GM19397 (cell line): ENCODE results near the gene GMPS.
"Not testable (repeated sequence)": the region's sequence is repeated elsewhere in the genome, so short reads cannot be mapped to it uniquely, and the experiment has no call there.

Source experiments
- ATAC-seq: cut with Tn5 transposase; IDR thresholded peaks from one replicate; pipeline ENCODE4 v1.9.1; 2021; ENCODE audit warnings: mild to moderate bottlenecking, moderate library complexity; ENCODE audit not compliant: unreplicated experiment

Gene GMPS

DNA sequence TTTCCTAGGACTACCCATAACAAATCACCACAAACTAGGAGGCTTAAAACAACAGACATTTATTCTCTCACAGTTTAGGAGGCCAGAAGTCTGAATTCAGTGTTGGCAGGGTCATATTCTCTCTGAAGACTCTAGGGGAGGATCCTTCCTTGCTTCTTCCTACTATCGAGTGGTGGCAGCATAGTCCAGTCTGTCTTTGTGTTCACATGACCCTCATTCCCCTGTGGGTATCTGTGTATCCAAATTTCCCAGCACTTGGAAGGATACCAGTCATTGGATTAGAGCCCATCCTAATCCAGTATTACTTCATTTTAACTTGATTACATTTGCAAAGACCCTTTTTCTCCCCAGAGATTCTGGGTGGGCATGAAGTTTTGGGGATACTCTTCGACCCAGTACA, 63.8 kb downstream of the GMPS start:
- ATAC-seq = no peak

DNA sequence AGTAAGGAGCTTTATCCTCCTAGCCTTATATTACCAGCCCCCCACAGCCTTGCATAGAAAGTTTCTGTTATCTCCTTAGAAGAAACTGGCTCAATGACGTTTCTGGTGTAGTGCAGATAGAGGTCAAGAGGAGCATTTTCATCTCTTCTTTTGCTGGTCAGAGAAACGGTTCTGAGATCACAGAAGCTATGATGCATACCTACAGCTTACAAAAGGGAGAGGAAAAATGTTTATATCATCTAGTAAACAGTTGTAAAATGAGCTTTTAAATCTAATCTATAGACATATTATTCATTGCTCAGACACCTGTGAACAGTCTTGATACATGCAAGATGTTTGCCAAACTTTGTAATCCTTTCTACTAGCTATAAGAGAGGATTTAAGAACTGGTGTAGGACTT, 68.0 kb downstream of the GMPS start:
- ATAC-seq = no peak

DNA sequence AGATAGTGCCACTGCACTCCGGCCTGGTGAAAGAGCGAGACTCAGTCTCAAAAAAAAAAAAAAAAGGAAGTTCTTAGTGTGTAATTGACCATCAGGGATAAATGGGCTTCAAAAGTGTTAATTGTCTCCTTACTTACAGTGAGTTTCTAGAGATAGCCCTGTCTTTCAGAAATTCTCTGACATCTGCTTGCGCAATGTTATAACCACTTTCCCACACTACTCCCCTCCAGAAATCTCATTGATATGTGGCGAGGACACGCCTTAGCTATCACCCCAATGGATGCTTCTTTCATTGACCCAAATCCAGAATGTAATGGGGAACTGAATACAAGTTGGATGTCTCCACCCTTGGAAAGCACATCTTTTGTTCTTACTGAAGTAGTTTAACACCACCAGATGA, 70.9 kb downstream of the GMPS start:
- no peak for ATAC-seq

DNA sequence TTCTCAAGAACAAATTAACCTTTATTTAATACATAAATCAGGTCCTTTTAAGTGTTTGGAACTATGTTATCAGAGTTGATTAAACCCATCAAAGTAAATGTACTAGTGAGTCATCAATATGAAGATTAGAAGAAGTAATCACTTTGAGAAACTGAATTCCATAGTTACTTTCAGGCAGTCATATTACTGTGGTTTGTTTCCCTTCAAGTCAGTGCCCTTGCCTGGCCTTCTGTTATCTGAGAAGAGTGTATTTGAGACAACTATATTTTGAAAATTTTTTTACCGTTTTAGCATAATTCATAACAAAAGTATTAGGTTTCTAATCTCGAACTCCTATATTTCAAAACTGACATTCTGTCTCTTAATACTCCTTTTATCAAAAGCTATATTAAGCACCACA, 73.6 kb downstream of the GMPS start:
- ATAC-seq = no peak

DNA sequence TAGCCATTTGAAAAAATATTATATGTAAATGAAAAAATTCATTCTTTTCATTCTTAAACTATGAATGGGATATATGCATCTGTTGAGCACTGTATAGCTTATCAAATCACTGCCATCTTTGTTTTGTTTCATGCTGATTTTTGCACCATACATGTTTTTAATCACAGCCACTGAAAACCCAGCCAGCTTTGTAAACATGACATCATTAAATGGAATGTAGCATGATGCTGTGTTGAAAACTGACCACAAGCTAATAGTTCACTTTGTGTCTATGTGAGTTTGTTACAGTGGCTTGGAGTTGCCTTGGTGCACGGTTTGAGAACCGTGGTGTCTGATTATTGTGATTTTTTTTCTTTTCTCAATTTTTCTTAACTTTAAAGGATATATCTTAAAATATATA, 75.7 kb downstream of the GMPS start:
- ATAC-seq = no peak

DNA sequence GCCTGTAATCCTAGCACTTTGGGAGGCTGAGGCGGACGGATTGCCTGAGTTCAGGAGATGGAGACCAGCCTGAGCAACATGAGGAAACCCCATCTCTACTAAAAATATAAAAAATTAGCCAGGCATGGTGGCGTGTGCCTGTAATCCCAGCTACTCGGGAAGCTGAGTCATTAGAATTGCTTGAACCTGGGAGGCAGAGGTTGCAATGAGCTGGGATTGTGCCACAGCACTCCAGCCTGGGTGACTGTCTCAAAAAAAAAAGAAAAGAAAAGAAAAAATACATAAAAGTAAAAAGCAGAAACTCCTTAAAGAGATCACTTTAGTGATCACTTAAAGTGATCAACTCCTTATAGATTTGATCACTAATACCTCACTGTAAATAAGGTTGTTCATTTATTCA, 78.0 kb downstream of the GMPS start:
- ATAC-seq = no peak

DNA sequence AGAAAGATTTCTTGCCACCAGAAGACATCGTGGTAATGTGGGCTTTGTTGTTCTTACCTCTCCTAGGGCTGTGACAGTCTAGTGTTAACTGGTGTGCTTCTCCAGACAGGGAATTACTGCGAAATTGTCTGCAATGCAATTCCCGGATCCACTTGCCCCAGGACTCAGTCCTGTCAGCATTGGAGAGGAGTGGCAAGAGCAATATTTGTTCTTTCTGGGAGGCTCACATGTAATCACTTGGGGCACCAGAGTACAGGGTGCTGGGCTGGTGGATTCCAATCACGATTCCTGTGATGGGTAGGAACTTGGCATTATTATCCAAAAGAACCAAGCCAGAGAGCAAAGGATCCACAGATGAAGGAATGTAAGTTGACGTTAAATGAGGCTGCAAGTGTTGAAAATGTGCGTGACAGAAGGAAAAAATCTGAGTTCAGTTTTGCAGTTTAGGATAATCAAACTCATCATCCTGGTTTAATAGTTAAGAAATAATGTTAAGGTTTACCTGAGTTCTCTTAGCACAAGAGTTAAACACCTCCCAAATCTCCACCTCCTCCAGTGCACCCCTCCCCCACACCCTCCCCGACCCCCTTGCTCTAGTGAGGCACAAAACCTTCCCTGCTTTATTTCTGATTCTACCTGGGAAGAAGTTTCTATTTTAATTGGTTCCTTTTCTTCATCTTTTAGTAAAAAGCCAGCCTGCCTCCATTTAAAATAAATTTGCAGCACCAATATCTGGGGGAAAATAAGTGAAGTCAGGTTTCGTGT, 79.2 kb downstream of the GMPS start:
- ATAC-seq = no peak

DNA sequence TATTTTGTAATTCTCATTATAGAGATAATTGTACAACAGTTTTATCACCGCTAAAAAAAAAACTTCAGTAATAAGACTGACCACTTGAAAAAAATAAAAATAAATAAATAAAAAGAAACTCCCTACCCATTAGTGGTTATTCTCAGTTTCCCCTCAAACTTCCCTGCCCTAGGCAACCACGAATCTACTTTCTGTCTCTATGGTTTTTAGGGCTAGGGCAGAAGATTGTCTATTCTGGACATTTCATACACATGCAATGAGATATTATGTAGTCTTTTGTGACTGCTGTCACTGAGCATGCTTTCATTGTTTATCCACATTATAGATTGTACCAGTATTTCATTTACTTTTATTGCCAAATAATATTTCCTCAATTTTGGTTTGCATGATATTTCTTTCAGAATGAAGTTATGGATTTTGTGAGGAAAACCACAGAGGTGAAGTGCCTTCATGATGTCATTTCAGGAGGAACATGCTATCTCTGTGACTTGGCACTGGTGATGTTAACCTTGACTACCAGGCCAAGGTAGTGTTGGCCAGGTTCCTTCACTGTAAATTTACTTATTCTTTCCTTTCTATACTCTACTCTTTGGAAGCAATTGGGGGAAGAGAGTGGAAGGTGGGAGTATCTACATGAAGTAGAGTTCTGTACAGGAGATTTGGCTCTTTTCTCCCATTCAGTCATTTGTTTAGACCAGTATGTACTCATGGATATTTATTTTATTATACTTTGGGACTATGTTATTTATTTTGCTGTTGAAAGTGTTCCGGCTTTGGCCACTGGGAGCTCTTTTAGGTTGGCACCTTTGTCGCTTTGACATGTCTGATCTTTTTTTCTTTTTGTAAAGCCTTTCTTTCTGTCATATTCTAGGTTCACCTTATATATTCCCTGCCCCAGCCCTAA, 86.3 kb downstream of the GMPS start:
- ATAC-seq = no peak

DNA sequence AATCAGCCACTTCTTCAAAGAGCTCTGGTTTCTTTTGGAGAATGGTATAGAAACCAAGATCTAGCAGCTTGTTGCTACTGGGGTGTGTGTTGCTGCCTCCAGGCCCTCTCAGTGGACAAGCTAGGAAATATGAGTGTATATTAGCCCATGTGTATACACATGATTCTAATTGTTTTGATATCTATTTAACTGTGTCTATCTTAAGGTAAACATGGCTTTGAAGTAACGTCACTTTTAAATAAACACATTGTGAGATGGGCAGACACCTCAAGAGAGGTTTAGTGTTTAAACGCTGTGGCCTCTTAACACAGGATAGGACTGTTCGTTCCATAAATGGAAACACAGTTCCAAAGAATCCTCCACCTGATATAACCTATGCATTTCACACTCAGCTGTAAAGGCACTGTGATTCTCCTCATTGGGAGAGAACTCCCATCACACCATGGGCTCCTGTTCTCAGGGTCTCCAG, 87.0 kb downstream of the GMPS start:
- no peak for ATAC-seq

DNA sequence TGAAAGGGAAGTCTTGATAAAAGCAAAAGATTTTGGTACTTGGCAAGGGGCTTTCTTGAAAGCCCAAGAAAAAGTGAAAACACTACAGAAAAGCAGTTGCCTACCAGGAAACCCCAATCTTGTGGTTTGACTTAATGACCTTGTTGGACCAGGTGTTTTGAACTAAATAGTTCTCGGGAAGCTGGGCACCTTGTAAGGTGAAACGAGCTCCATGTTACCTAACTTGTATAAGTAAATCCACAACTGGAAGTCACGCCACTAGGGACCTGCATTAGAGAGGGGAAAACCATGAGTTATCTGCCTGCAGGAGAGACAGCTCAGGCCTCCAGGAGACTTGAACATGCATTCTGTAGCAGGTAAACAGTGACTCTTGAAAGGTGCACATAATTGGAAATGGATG, 88.2 kb downstream of the GMPS start:
- ATAC-seq = no peak

DNA sequence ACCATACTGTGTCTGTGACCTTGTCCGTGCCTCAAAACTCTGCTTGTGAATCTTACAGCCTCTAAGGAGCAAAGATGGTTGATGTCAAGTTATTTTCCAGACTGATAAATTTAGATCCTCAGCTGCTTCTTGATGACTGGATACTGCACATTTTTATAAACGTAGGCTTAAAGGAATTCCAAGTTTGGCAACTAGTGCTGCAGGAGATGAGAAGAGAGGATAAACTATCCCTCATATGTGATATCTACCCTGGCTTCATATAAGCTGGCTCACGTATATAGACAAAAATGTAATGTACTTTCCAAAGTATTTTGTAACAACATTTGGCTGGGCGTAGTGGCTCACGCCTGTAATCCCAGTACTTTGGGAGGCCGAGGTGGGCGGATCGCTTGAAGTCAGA, 89.6 kb downstream of the GMPS start:
- no peak for ATAC-seq

DNA sequence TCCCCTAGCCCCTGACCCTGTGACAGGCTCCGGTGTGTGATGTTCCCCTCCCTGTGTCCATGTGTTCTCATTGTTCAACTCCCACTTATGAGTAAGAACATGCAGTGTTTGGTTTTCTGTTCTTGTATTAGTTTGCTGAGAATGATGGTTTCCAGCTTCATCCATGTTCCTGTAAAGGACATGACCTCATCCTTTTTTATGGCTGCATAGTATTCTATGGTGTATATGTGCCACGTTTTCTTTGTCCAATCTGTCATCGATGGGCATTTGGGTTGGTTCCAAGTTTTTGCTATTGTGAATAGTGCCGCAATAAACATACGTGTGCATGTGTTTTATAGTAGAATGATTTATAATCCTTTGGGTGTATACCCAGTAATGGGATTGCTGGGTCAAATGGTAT, 90.6 kb downstream of the GMPS start:
- not testable (repeated sequence) for ATAC-seq

DNA sequence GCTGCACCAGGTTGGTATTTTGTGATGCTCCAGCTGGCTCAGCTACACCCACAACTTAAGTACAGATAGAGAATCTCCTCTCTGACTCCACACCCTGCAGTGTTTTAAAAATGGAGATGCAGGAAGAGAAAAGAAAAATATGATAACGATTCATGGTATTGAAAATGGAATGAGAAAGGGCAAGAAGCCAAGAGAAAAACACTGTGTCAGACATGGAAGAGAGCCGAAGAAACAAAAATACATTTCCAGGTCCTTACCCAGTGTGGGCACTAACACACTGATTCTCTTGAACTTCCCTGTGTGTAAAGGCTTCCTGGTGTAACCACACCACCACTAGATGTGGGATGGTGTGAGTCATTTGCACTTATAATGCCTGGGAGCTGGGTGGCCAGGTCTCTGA, 93.1 kb downstream of the GMPS start:
- no peak for ATAC-seq

DNA sequence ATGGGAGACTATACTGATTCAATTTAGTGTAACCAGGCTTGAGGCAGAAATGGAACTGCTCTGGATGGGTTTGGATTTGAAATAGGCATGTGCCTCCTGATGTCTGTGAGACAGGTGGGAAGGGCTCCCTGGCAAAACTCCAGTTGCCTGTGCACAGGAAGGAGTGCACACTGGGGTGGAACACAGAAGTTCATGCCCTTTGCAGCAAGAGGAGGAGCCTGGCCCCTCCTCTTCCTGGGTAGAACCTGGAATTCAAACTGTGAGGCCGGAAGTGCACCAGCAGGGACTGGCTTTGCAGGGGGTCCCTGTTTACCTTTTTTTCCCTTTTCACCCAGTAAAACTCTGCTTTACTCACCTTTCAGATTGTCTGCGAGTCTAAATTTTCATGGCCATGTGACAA, 99.9 kb downstream of the GMPS start:
- ATAC-seq = no peak

DNA sequence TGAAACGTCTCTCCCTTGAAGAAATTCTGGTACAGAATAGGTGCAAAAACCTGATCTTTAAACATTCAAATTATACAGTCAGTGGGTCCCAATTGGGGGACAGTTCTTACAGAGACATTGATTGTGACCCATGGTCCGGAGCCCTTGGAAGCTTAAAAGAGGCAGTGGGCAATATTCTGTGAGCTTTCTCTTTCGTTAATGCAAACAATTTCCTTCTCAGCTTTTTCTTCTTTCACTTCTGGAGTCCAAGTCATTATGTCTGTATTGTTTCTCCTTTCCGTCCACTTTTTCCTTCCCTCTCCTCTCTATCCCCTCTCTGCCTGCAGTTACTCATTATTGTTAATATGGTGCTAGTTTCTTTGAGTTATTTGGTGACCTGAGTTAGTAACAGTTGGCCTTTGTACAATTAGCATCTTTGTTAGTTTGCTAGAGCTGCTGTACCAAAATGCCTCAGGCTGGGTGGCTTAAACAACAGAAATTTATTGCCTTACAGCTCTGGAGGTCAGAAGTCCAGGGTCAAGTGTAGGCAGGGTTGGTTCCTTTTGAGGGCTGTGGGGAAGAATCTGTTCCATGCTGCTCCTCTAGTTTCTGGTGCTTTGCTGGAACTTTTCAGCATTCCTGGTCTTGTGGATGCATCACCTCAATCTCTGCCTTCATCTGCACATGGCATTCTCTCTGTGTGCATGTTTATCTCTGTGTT, 102.6 kb downstream of the GMPS start:
- no peak for ATAC-seq

DNA sequence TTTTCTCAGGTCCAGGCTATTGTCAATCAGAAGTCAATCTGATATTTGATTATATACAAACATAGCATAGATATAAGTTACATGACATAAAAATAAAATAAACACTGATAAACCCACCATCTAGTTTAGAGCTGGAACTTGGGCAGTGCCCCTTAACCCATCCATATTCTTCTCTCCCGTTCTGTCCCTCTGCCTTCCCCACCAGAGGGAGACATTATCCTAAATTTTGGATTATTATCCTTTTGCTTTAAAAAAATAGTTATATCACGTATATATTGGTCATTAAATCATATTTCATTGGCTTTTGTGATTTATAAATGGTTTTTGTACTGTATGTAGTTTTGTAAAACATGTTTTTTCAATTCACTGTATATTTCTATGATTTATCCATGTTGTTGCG, 107.9 kb downstream of the GMPS start:
- ATAC-seq = no peak

DNA sequence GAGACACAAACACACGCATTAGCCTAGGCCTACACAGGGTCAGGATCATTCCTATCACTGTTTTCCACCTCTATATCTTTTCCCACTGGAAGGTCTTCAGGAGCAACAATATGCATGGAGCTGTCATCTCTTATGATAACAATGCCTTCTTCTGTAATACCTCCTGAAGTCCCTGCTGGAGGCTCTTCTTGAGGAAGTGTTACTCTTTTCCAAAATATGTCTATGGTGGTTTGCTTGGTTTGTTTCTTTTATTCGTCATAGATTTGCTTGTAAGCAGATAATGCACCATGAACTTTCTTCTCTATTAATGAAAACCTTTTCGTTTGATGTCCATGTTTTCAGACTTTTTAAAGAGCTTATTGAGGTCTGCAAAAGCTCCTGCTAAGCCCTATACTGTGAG, 109.3 kb downstream of the GMPS start:
- ATAC-seq = no peak

DNA sequence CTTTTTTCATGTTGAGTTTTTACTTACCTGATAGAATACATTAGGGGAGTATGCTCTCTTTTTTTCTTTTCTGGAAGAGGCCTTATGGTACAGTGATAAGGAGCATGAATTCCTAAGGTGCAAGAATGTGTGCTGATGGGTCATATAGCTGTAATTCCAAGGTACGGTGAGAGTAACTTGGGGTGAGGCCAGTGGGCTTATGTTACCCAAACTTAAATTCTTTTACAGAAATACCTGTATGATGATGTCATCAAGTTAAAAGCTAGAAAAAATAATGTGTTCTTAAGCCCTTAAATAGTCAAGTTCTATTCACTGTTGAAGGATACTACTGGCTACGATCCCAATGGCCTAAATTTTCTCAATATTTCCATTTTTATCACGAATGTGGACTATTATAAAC, 111.2 kb downstream of the GMPS start:
- ATAC-seq = no peak

DNA sequence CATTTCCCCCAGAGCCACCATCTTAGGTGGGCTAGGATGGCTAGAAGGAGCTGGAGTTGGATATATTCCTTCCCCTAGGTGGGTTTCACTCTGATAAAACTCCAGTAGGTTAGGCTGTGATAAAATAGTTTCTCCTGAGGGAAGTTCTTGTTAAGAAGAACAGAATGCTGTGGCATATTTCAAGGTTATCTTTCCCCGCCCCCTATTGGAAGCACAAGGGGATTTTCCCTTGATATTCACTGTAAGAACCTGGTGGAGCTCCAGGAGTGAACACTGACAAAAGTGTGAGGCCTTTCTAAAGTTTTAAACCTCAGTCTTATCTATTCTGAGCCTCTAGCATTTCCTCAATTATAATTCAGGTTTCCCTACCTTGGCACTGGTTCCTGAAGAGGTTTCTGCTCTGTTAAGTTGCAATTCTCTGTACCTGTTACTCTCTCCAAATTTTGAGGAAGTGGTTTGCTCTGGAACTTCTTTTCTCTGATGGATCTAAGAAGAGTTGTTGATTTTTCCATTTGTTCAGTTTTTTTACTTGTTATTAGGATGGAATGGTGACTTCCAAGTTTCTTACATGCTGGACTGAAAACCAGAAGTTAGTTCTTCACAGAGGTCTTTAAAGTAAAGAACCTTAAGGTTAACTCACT, 113.5 kb downstream of the GMPS start:
- no peak for ATAC-seq

DNA sequence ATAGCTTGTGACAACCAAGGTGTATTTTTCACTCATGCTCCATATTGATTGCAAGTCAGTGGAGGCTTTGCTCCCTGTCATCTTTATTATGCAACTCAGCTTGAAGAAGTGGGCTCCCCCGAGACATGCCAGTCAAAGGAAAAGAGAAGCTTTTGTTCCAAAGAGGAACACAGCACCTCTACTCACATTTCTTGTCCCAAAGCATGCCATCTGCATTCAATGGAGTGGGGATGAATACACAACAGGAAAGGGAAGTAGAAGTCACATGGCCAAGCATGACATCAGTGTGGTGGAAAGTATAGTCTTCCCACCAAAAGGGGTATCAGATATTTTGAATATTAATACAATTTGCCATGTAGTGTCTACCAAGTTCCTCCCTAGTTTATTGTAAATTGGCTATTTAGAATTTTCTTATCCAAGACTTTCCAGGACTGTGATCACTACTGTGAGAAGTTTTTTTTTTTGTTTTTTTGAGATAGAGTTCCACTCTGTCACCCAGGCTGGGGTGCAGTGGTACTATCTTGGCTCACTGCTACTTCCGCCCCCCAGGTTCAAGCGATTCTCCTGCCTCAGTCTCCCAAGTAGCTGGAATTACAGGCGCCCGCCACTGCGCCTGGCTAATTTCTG, 114.5 kb downstream of the GMPS start:
- ATAC-seq = no peak

DNA sequence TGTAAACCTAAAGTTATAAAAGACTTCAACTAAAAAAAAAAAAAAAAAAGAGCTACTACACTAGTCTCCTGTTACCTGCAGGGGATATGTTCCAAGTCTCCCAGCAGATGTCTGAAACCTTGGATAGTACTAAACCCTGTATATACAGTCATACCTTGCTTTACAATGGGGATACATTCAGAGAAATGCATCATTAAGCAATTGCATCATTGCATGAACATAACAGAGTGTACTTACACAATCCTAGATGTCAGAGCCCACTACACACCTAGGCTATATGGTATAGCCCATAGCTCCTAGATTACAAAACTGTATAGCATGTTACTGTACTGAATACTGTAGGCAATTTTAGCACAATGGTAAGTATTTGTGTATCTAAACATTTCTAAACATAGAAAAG, 119.1 kb downstream of the GMPS start:
- ATAC-seq = no peak
